ENCODE measurements around the gene CPVL.
"Not testable (repeated sequence)": the region's sequence is repeated elsewhere in the genome, so short reads cannot be mapped to it uniquely, and the experiment has no call there.

The CPVL gene

GRCh38 chr7:29116361-29117200 lies 29.8 kb downstream of the CPVL start:
- no peak for DNase-seq (ENCODE audit: low spot score)

- no peak for DNase-seq (ENCODE audit: low spot score)
Measured at GRCh38 chr7:29115753-29116152, 30.6 kb downstream of the CPVL start.

- no peak for DNase-seq (ENCODE audit: low spot score)
Measured at GRCh38 chr7:29115130-29115687, 31.1 kb downstream of the CPVL start.

- DNase-seq (ENCODE audit: low spot score) = not testable (repeated sequence)
Measured at GRCh38 chr7:29114266-29114665, 32.1 kb downstream of the CPVL start.

- peak; percentile 32 for DNase-seq (ENCODE audit: low spot score)
Measured at GRCh38 chr7:29113384-29114102, 32.8 kb downstream of the CPVL start.

- no peak for DNase-seq (ENCODE audit: low spot score)
Measured at GRCh38 chr7:29112721-29113120, 33.6 kb downstream of the CPVL start.

- no peak for DNase-seq (ENCODE audit: low spot score)
Measured at GRCh38 chr7:29109899-29110298, 36.4 kb downstream of the CPVL start.

- DNase-seq (ENCODE audit: low spot score) = peak; percentile 74
Measured at GRCh38 chr7:29109358-29109757, 37.0 kb downstream of the CPVL start.

- DNase-seq (ENCODE audit: low spot score) = no peak
Measured at GRCh38 chr7:29107056-29107455, 39.3 kb downstream of the CPVL start.

- DNase-seq (ENCODE audit: low spot score) = no peak
Measured at GRCh38 chr7:29106669-29106988, 39.7 kb downstream of the CPVL start.

GRCh38 chr7:29105752-29106668 lies 40.3 kb downstream of the CPVL start:
- DNase-seq (ENCODE audit: low spot score) = peak; percentile 69

- no peak for DNase-seq (ENCODE audit: low spot score)
Measured at GRCh38 chr7:29105191-29105590, 41.1 kb downstream of the CPVL start.

GRCh38 chr7:29102558-29103151 lies 43.7 kb downstream of the CPVL start:
- peak; percentile 38 for DNase-seq (ENCODE audit: low spot score)

GRCh38 chr7:29100924-29101323 lies 45.4 kb downstream of the CPVL start:
- no peak for DNase-seq (ENCODE audit: low spot score)

GRCh38 chr7:29099896-29100847 lies 46.2 kb downstream of the CPVL start:
- DNase-seq (ENCODE audit: low spot score) = no peak

- DNase-seq (ENCODE audit: low spot score) = no peak
Measured at GRCh38 chr7:29096446-29096730, 49.9 kb downstream of the CPVL start.

- no peak for DNase-seq (ENCODE audit: low spot score)
Measured at GRCh38 chr7:29095631-29096445, 50.5 kb downstream of the CPVL start.

GRCh38 chr7:29093091-29093490 lies 53.2 kb downstream of the CPVL start:
- not testable (repeated sequence) for DNase-seq (ENCODE audit: low spot score)

GRCh38 chr7:29091715-29092114 lies 54.6 kb downstream of the CPVL start:
- DNase-seq (ENCODE audit: low spot score) = no peak
